ENCODE data around the gene PPIP5K2. TPM values are rescaled to one million over a fixed set of nuclear protein-coding genes. Genes with fewer than 3 reads are reported as not detected.

The PPIP5K2 gene
- polyA plus RNA-seq, 3 donors = 23.1 to 66.0 (median 41.1) TPM

- H3K4me3 ChIP-seq (replicated peaks in 1 of 3; ENCODE audit: low read depth in 2 of 3, low read length in 3 of 3) = no peak overlapping the region
- no peaks in the 10 kb centered on the region for H3K79me2 ChIP-seq (ENCODE audit: insufficient read depth, low read length)
- Mint-ChIP-seq H3K36me3 (peaks cover 60 to 63% of the 10 kb centered on the region in 2 donors), H3K4me3 (no peak overlapping the region), H3K27me3 (ENCODE audit: low read depth in 3 of 3) (no peaks in the 10 kb centered on the region), H3K9me3 (no peaks in the 10 kb centered on the region), H3K4me1 (no peaks in the 10 kb centered on the region), H3K27ac (no peak overlapping the region)
- H3K36me3 ChIP-seq (replicated peaks in 1 of 2; ENCODE audit: control insufficient read depth in 1 of 2, insufficient read depth in 2 of 2, low read length in 2 of 2) = peaks cover 92 to 94% of the 10 kb centered on the region in 2 donors
- H3K27ac ChIP-seq (ENCODE audit: low read depth in 1 of 2, low read length in 2 of 2) = no peak overlapping the region
- no CpG with 5 or more reads among the region's 2 CpGs for WGBS (ENCODE audit: insufficient coverage)
- H3K4me2 ChIP-seq (replicated peaks; ENCODE audit: extremely low read depth, low read length, poor library complexity, severe bottlenecking) = no peak overlapping the region
- no peak for TF ChIP-seq CTCF (IDR thresholded peaks at IDR 0.05)
- intact Hi-C loops (cut with micrococcal nuclease) = no loop called here
- DNase-seq = no peak
- H3K4me1 ChIP-seq (ENCODE audit: control insufficient read depth in 1 of 2, insufficient read depth in 2 of 2, low read length in 2 of 2) = no peaks in the 10 kb centered on the region
- no peaks in the 10 kb centered on the region for H4K20me1 ChIP-seq (ENCODE audit: insufficient read depth, low read length)
- no peak overlapping the region for H2AFZ ChIP-seq (ENCODE audit: insufficient read depth, low read depth, low read length, poor library complexity, severe bottlenecking)
- no peak overlapping the region for H3K9ac ChIP-seq (ENCODE audit: insufficient read depth, low read length, poor library complexity, severe bottlenecking)
- H3K27me3 ChIP-seq (ENCODE audit: control insufficient read depth in 2 of 2, insufficient read depth in 2 of 2, low read length in 2 of 2) = no peaks in the 10 kb centered on the region
- H3K9me3 ChIP-seq (replicated peaks in 1 of 2; ENCODE audit: control insufficient read depth in 1 of 2, insufficient read depth in 1 of 2, low read length in 2 of 2) = no peaks in the 10 kb centered on the region
Observed at GRCh38 chr5:103178167-103178566, 58.1 kb downstream of the PPIP5K2 start.

GRCh38 chr5:103186152-103186551, 66.1 kb downstream of the PPIP5K2 start:
- H3K27ac Mint-ChIP-seq = no peak overlapping the region
- no peak overlapping the region for H3K4me3 ChIP-seq (replicated peaks in 1 of 3; ENCODE audit: low read depth in 2 of 3, low read length in 3 of 3)
- no peak for DNase-seq
- H3K27ac ChIP-seq (ENCODE audit: low read depth in 1 of 2, low read length in 2 of 2) = no peak overlapping the region
- no peaks in the 10 kb centered on the region for H3K27me3 ChIP-seq (ENCODE audit: control insufficient read depth in 2 of 2, insufficient read depth in 2 of 2, low read length in 2 of 2)
- no peak overlapping the region for H3K9ac ChIP-seq (ENCODE audit: insufficient read depth, low read length, poor library complexity, severe bottlenecking)
- TF ChIP-seq CTCF (IDR thresholded peaks at IDR 0.05) = no peak
- no peaks in the 10 kb centered on the region for H3K4me1 ChIP-seq (ENCODE audit: control insufficient read depth in 1 of 2, insufficient read depth in 2 of 2, low read length in 2 of 2)
- H2AFZ ChIP-seq (ENCODE audit: insufficient read depth, low read depth, low read length, poor library complexity, severe bottlenecking) = no peak overlapping the region
- H3K79me2 ChIP-seq (ENCODE audit: insufficient read depth, low read length) = no peaks in the 10 kb centered on the region
- intact Hi-C loops (cut with micrococcal nuclease) = no loop called here
- no peaks in the 10 kb centered on the region for H3K4me1 Mint-ChIP-seq
- no peak overlapping the region for H3K4me3 Mint-ChIP-seq
- H3K9me3 ChIP-seq (replicated peaks in 1 of 2; ENCODE audit: control insufficient read depth in 1 of 2, insufficient read depth in 1 of 2, low read length in 2 of 2) = no peaks in the 10 kb centered on the region
- H3K4me2 ChIP-seq (replicated peaks; ENCODE audit: extremely low read depth, low read length, poor library complexity, severe bottlenecking) = no peak overlapping the region
- WGBS (ENCODE audit: insufficient coverage) = 100% methylated on average over 7 of the region's 8 CpGs
- H3K36me3 Mint-ChIP-seq = peaks cover 70 to 73% of the 10 kb centered on the region in 2 donors
- H4K20me1 ChIP-seq (ENCODE audit: insufficient read depth, low read length) = no peaks in the 10 kb centered on the region
- H3K27me3 Mint-ChIP-seq (ENCODE audit: low read depth in 3 of 3) = peaks cover 0 to 1% (median 0%) of the 10 kb centered on the region in 3 donors
- H3K36me3 ChIP-seq (replicated peaks in 1 of 2; ENCODE audit: control insufficient read depth in 1 of 2, insufficient read depth in 2 of 2, low read length in 2 of 2) = peaks cover 89 to 97% of the 10 kb centered on the region in 2 donors
- no peaks in the 10 kb centered on the region for H3K9me3 Mint-ChIP-seq
